ENCODE data around the gene PRR7.

- TF ChIP-seq CTCF (IDR thresholded peaks at IDR 0.05; ENCODE audit: low read depth, low read length, poor library complexity, severe bottlenecking) (no peak), EZH2phosphoT487 (IDR thresholded peaks at IDR 0.05; ENCODE audit: borderline replicate concordance, low read length) (no peak)
These were observed 9.0 kb upstream of the PRR7 start for GRCh38 chr5:177437623-177438022.

Data from DOHH2 (cell line).